GM19238 (cell line): ENCODE results near the gene ALPI.
A peak's percentile ranks its signal among the peaks of the same experiment; 100 is the strongest.
"Not testable (repeated sequence)": the region's sequence is repeated elsewhere in the genome, so short reads cannot be mapped to it uniquely, and the experiment has no call there.

ENCODE experiments used
- DNase-seq: peaks from one replicate; pipeline ENCODE4 v3.0.0; 2011; ENCODE audit warnings: low spot score; ENCODE audit not compliant: insufficient read length

Gene ALPI

DNA sequence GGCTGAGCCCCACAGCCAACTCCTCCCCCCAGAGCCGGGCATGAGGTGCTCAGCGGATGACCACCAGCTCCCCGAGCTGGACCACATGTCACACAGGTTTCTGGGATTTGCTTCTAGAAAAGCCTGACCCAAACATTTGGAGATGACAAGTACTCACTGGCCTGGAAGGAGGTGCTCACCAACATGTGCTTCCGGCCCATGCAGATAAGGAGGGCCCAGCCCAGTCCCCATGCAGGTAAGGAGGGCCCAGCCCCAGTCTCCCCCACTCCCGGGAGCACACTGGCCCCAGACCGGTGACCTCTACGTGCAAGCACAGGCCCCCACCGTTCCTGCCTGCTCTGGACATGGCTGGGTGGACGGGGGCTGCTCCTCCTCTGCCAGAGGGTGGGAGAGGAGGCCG is 14.0 kb upstream of the ALPI start:
- not testable (repeated sequence) for DNase-seq

DNA sequence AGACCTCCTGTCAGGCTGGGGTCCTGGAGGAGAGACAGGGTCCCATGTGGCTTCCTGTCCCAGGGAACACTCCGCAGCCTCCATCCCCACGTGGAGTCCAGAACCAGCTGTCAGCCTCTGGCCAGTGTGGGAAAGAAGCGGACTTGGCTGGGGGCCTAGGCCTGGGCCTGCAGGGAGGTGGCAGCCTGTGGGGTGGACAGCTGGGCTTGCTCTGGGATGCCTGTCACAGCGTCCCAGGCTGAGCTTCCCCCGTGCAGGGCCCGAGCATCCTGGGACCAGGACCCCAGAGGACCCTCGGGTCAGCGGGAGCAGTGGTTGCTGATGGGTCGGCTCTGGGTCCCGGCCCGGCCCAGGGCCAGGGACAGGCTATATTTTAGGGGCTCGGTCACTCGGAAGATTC is 13.5 kb upstream of the ALPI start:
- DNase-seq, result not testable (repeated sequence)

DNA sequence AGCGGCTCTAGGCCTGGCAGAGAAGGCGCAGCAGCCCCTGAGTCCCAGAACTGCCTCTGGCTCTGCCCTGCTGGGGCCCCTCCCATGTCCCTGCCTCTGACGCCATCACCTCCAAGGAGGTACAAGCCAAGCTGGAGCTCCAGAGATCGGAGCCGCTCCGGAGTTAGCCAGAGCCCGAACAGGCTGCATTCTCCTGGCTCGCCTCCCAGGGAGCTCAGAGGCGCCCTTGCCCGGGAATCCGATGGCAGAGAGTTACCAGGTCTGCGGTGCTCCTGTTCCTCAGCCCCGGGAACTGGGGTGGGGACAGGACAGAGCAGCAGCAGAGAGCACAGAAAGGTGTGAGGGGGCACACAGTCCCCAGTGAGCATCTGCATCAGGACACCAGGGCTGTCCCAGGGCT is 12.9 kb upstream of the ALPI start:
- DNase-seq, result not testable (repeated sequence)

DNA sequence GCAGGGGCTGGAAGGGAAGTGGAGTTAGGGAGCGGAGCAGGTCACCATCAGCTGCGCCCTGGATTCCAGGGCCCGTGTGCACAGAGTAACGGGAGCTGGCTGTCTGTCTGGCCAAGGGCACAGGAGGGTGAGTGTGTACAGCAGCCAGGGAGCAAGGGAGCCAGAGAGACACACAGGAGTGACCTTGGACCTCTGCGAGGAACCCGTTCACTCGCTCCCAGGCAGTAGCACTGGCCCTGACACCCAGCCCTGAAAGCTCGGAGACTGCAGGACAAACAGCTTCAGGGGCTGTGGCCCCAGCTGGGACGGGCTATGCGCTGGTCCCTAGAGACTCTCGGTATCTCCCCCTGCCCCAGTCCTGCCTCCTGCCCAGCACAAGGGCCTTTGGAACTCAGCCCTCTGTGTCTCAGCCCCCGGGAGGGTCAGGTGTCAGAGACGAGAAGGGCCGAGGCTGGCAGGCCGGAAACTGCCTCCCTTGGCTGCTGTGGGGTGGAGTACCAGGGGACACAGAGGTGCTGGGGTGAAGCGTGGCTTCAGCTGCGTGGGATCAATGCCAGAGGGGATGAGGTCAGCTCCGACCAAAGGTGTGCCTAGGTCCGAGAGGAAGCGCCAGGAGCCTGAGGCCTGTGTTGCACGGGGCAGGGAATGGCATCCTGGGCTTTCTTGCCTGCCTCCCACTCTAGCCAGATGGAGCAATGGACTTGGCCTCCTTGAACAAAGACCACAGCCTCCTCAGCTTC is 12.1 kb upstream of the ALPI start:
- DNase-seq, result not testable (repeated sequence)

DNA sequence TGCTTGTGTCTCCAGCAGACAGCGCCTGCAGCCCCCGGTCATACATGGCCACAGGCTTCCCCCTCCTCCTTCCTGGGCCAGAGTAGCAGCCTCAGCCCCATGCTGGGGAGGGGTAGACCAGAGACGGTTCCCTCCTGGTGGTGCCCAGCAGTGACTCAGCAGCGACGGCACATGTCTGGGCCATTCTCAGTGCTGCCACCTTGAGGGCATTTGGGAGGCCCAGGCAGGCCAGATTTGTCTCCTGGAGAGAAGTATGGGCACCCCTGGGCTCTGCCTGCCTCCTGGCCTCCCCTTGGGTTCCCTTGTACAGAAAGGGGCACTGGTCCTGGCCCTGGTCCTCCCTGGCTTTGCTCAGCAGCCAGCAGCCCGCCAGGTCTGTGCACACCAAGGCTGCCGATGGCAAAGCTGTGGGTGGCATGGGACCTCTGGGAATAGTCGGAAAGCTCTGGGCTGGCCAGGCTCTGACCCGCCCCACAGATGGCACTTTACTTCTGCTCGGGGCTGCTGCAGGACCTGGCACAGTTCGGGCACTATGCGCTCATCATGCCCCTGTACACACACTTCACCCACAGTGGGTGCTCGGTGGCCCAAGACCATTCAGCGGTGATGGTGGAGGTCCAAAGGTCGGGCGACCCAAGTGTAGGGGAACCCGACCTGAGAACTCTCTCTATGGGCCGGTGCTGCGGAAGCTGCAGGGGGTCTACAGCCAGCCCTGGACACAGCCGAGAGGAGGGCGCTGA is 11.4 kb upstream of the ALPI start:
- DNase-seq, result peak; percentile 59

DNA sequence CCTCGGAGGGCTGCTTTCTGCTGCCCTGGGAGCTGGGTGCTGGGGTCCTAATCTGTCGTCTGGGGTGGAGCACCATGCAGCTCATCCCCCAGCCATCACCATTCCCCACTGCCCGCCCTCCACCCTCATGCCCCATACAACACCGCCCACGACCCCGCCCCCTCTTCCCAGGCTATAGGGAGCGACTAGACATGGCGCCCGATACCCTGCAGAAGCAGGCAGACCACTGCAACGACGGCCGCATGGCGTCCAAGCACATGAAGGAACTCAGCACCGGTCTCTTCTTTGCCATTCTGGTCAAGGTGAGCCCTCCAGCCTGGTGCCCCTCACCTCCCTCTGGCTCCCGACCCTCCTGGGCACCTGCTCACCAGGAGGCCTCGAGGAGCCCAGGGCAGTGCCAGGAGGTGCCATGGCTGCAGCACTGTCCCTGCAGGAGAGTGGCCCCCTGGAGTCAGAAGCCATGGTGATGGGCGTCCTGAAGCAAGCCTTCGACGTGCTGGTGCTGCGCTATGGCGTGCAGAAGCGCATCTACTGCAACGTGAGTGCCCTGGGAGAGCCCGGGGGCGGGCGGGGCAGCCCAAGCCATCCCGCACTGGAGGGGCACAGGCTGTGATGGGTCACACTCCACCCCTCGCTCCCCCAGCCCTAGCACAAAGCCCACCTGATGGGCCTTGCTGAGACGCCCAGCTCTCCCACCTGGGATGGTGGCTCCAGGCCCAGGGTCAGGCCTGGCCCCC is 10.6 kb upstream of the ALPI start:
- not testable (repeated sequence) for DNase-seq

DNA sequence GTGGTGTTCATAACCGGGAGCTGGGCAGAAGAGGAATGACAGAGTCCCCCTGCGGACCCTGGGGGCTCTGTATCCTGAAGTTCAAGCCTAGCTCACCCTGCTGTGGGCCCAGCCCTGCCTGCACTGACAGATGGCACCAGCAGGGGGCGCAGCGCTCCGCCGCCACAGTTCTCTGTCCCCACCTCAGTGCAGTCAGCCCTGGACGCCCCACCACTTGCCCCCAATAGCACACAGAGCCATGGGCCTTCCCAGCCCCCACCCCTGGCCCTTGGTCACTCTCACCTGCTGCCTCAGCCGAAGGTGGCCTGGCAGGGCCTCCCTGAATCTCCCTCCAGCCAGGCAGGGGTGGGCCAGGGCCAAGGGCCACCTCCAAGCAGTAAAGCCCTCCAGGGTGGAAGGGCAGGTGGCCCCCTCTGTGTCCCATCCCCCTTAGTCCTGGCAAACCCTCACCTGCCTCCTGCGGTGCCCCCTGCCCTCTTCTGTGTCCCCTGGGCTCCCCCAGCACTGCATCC is 9.6 kb upstream of the ALPI start:
- DNase-seq, result not testable (repeated sequence)

DNA sequence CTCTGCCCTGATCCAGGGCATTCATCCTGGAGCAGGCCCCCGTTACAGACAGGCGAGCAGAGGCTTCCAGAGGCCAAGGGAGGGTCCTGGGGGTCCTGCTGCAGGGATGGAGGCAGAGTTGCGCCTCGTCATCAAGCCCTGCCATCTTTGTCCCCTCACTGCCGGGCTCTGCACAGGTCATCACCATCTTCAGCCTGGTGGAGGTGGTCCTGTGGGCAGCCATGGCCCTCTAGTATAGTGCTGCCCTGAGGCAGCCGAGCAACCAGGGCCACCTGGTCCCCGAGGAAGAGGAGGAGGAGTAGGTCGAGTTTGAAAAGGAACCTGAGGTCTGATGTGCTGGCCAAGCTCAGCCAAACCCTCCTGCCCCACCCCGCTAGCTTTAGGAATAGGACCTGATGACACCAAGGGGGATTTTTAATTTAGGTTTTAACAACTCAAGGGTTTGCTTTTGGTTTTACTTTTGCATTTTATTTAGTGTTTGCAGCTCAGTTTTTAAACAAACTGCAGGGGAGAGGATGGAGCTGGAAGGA is 8.8 kb upstream of the ALPI start:
- DNase-seq, result no peak

DNA sequence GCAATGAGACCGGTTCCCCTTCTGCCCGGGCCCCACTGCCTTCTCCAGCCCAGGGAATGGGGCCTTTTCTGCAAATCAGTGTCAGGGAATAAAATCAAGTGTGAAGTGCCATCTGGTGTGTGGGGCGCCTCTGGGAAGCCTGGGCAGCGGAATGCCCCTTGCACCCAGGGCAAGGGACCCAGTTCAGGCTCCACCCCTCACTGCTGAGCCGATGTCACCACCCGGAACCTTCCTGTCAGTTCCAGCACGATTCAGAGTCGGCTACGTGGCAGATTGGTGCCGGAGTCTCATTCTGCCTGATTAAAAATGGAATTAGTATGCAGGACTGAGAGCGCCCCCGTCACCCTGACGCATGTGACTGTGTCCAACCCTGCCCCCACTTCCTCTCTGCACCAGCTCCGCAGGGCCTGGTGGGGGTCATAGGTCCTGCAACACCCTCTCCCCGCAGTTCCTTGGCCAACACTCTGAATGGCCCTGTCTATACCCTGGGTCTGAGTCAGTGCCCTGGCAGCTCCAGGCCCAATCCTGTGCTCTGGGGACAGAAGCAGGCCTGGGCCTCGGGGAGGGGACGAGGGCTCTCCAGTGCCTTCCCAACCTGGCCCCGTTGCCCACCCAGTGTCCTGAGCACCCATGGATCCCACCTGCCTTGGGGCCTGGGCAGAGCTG is 8.2 kb upstream of the ALPI start:
- no peak for DNase-seq

DNA sequence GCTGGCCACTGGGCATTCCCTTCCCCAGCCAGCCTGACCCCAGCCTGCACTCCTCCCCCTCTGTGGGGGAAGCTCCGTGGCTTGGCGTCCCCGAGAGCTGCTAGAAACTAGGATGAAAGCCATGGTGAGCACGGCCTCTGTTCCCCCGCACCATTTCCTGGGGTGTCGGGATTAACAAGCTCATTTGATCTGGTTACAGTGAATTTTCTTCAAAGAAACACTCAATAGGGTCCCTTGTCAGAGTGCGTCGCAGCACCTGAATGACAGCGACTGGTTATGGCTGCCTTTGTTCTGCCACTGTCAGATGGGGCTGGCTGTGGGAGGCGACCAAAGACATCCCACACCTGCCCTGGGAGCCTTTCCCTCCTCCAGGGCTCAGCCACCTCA is 7.7 kb upstream of the ALPI start:
- no peak for DNase-seq

DNA sequence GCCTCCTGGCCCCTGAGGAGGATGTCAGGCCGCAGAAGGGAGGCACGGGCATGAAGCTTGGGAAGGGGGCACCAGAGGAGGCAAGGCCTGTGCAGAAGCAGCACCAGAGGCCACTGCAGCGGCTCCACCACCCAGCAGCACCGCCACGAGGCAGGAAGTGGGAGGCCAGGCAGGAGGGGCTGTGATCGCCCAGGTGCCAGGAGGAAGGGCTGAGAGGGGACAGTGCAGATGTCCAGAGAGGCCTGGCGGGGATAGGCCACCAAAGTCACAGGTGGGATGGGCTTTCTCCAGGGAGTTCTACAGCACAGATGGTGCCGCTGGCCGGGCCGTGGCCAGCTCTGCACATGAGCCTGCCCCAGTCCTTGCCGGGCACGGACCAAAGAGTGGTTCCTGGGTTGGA is 6.0 kb upstream of the ALPI start:
- no peak for DNase-seq

DNA sequence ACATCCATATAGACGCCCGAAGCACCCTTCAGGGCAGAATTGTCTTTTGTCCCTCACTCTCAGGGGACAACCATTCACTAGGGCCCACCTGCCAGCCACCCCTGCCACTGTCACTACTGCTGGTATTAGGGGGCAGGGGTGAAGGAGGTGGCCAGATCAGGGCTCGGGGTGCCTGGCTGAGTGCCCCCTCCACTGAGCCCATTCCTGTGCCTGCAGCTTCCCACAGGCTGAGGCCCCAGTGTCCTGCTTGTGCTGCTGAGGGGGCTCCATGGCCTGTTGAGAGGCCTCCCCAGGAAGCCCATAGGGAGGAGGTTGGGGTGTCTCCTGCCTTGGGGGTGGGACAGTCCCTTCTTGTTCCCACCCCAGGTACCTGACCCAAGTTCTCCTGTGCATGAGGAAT is 4.3 kb upstream of the ALPI start:
- not testable (repeated sequence) for DNase-seq

DNA sequence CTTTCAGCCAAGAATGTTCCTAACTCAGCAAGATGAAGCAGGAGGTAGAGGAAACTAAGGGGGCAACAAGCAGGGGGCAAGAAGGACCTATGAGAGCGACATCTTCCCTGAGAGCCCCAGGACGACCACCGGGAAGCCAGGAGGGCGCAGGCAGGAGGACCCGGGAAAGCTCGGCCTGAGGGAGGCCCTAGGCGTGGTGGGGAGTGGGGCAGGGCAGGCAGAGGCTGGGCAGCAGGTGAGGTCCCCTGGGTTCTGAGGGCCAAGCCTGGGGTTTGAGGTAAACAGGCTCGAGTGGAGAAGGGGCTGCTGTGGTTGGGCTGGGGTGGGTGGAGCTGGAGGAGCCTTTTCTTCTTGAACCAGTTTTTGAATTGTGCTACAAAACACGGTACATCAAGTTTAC is 1.3 kb upstream of the ALPI start:
- no peak for DNase-seq

DNA sequence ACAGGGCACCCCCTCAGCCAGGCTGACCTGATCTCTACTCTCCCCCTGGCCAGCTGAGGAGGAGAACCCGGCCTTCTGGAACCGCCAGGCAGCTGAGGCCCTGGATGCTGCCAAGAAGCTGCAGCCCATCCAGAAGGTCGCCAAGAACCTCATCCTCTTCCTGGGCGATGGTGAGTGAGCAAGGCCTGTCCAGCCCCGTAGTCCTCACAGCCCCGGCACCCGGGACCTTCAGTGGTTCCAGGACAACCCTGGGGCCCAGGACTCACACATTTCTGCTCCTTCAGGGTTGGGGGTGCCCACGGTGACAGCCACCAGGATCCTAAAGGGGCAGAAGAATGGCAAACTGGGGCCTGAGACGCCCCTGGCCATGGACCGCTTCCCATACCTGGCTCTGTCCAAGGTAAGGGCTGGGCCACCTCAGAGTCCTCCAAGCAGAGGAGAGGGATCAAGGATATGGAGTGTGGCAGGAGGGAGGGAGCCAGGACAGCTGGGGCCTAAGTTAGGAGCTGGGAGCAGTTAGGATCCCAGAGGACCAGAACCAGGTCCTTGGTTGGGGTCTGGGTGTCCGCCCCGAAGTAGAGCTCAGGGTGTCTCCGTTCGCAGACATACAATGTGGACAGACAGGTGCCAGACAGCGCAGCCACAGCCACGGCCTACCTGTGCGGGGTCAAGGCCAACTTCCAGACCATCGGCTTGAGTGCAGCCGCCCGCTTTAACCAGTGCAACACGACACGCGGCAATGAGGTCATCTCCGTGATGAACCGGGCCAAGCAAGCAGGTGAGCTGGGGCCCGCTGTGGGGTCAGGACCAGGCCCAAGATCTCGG is 555 bp downstream of the ALPI start:
- no peak for DNase-seq

DNA sequence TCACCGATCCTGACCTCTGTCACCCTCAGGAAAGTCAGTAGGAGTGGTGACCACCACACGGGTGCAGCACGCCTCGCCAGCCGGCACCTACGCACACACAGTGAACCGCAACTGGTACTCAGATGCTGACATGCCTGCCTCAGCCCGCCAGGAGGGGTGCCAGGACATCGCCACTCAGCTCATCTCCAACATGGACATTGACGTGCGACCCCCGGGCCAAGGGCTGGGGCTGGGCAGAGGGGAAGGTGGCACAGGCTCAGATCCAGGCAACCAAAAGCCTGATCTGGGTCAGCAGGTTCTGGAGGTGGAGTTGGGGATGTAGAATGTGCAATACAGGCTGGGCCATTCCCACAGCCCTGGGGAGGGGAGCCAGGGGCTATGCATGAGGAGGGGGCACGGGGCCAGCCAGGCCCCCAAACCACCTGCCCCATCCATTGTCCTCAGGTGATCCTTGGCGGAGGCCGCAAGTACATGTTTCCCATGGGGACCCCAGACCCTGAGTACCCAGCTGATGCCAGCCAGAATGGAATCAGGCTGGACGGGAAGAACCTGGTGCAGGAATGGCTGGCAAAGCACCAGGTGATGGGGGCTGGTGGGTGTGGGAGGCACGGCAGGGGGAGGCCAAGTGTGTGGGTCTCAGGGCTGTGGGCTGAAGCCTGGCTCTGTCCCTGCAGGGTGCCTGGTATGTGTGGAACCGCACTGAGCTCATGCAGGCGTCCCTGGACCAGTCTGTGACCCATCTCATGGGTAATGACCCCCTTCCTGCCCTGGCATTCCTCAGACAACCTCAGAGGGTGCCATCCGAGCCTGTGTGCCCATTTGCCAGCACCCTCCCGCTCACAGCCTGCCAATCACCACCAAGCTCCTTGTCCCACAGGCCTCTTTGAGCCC is 1.4 kb downstream of the ALPI start:
- DNase-seq, result no peak

DNA sequence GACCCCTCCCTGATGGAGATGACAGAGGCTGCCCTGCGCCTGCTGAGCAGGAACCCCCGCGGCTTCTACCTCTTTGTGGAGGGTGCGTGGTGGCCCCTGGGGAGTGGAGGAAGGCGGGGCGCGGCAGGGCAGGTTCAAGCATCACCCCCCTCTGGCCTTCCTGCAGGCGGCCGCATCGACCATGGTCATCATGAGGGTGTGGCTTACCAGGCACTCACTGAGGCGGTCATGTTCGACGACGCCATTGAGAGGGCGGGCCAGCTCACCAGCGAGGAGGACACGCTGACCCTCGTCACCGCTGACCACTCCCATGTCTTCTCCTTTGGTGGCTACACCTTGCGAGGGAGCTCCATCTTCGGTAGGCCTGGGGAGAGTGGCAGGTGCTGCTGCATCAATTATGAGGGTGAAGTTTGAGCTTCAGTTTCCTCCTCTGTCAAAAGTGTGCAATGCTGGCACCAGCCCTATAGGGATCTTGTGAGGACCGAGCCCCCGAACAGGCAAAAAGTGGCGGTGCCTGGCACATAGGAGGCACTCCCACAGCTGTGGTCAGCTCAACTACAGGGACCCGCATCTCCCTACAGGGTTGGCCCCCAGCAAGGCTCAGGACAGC is 2.2 kb downstream of the ALPI start:
- no peak for DNase-seq

DNA sequence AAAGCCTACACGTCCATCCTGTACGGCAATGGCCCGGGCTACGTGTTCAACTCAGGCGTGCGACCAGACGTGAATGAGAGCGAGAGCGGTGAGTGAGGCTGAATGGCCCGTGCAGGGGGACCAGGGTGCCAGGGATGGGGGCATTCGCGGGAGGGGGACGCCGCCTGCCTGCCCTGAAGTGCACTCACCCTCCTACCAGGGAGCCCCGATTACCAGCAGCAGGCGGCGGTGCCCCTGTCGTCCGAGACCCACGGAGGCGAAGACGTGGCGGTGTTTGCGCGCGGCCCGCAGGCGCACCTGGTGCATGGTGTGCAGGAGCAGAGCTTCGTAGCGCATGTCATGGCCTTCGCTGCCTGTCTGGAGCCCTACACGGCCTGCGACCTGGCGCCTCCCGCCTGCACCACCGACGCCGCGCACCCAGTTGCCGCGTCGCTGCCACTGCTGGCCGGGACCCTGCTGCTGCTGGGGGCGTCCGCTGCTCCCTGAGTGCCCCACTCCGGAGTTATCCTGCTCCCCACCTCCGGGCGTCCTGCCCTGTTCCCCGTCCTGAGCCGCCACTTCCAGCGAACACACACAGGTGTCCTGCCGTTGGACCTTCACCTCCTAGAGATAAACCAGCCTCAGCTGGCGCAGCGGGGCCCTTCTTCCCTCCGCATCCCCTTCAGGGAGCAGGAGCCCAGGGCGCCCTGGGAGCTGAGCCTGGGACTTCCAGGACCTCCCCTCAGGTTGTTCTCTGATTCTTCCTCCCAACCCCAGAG is 2.9 kb downstream of the ALPI start:
- DNase-seq, result no peak

DNA sequence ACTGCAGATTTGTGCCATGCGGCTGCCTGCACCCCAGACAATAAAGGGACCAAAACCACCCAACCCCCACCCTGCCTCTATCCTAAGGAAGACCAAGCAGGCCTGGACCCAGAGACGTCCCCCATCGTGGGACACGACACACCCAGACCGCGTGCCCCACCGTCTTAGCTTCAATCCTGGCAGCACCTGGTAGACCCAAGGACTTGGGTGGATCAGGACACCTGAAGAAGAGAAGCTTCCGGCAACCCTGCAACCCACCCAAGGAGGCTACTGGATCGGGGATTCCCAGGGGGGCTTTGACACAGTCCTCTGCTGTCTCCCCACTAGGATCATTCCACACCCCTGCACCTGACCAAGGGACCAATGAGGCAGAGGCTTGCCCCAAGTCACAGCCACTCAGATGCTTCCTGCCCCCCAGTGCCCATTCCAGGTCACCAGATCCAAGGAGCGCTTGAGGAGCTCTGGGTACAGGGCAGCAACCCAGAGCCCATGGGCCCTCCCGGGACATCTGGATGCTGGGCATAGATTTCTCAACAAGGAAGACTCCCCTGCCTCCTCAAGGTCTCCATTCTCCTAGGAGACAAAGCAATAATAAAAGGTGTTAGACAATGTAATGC is 3.6 kb downstream of the ALPI start:
- DNase-seq, result no peak
